ENCODE measurements around the gene MAML3. TPM values are rescaled to one million over a fixed set of nuclear protein-coding genes. Genes with fewer than 3 reads are reported as not detected.

The MAML3 gene
- total RNA-seq, 2 donors from 2014 or later: 29.2 to 32.2 TPM

GRCh38 chr4:139840773-139841172 lies 313.2 kb downstream of the MAML3 start:
- Histone ChIP-seq H3K36me3 (ENCODE audit: control insufficient read depth, insufficient read depth, low read length) (peaks cover 14% of the 10 kb centered on the region), H3K4me3 (ENCODE audit: low read length) (no peak overlapping the region), H3K4me1 (ENCODE audit: control insufficient read depth, insufficient read depth, low read length) (peaks cover 13% of the 10 kb centered on the region), H3K27ac (ENCODE audit: low read depth, low read length) (no peak overlapping the region), H3K27me3 (ENCODE audit: control insufficient read depth, insufficient read depth, low read length, poor library complexity, severe bottlenecking) (no peaks in the 10 kb centered on the region), H3K9me3 (ENCODE audit: control insufficient read depth, low read length) (no peaks in the 10 kb centered on the region), H3K9ac (ENCODE audit: extremely low read depth, low read length, poor library complexity, severe bottlenecking) (no peak overlapping the region)
- H3K4me3 Mint-ChIP-seq: no peak overlapping the region
- H3K9me3 Mint-ChIP-seq: no peaks in the 10 kb centered on the region
- H3K27me3 Mint-ChIP-seq (ENCODE audit: insufficient read depth): no peaks in the 10 kb centered on the region
- DNase-seq: no peak
- WGBS, 2 experiments (ENCODE audit: insufficient coverage in 1 of 2, insufficient read length in 1 of 2): 93 to 100% methylated on average over 2 of the region's 2 CpGs
- H3K36me3 Mint-ChIP-seq (ENCODE audit: low read depth): peaks cover 12% of the 10 kb centered on the region
- no peak overlapping the region for H3K27ac Mint-ChIP-seq
- TF ChIP-seq CTCF (conservative IDR thresholded peaks at IDR 0.05): no peak
- peaks cover 40% of the 10 kb centered on the region for H3K4me1 Mint-ChIP-seq

- H3K27ac Mint-ChIP-seq: no peak overlapping the region
- no peaks in the 10 kb centered on the region for H3K9me3 ChIP-seq (ENCODE audit: control insufficient read depth, low read length)
- no peaks in the 10 kb centered on the region for H3K27me3 Mint-ChIP-seq (ENCODE audit: insufficient read depth)
- peaks cover 13% of the 10 kb centered on the region for H3K4me1 ChIP-seq (ENCODE audit: control insufficient read depth, insufficient read depth, low read length)
- 86 to 93% methylated on average over 1 to 6 of the region's 6 CpGs for whole genome bisulfite sequencing, 2 experiments (ENCODE audit: insufficient coverage in 1 of 2, insufficient read length in 1 of 2)
- H3K9ac ChIP-seq (ENCODE audit: extremely low read depth, low read length, poor library complexity, severe bottlenecking): no peak overlapping the region
- peaks cover 12% of the 10 kb centered on the region for H3K36me3 Mint-ChIP-seq (ENCODE audit: low read depth)
- no peak overlapping the region for H3K4me3 Mint-ChIP-seq
- peaks cover 27% of the 10 kb centered on the region for H3K36me3 ChIP-seq (ENCODE audit: control insufficient read depth, insufficient read depth, low read length)
- TF ChIP-seq CTCF (conservative IDR thresholded peaks at IDR 0.05): no peak
- H3K4me3 ChIP-seq (ENCODE audit: low read length): no peak overlapping the region
- no peaks in the 10 kb centered on the region for H3K27me3 ChIP-seq (ENCODE audit: control insufficient read depth, insufficient read depth, low read length, poor library complexity, severe bottlenecking)
- no peak for DNase-seq
- H3K27ac ChIP-seq (ENCODE audit: low read depth, low read length): no peak overlapping the region
- peaks cover 50% of the 10 kb centered on the region for H3K4me1 Mint-ChIP-seq
- H3K9me3 Mint-ChIP-seq: no peaks in the 10 kb centered on the region
Measured at GRCh38 chr4:139839403-139840031, 314.5 kb downstream of the MAML3 start.

- H3K4me3 Mint-ChIP-seq: no peak overlapping the region
- H3K36me3 ChIP-seq (ENCODE audit: control insufficient read depth, insufficient read depth, low read length): peaks cover 28% of the 10 kb centered on the region
- TF ChIP-seq CTCF (conservative IDR thresholded peaks at IDR 0.05): no peak
- peaks cover 56% of the 10 kb centered on the region for H3K4me1 Mint-ChIP-seq
- H3K9ac ChIP-seq (ENCODE audit: extremely low read depth, low read length, poor library complexity, severe bottlenecking): no peak overlapping the region
- no peaks in the 10 kb centered on the region for H3K9me3 Mint-ChIP-seq
- H3K27ac Mint-ChIP-seq: no peak overlapping the region
- WGBS, 2 experiments (ENCODE audit: insufficient coverage in 1 of 2, insufficient read length in 1 of 2): 96 to 100% methylated on average over 1 to 3 of the region's 3 CpGs
- DNase-seq: no peak
- peaks cover 12% of the 10 kb centered on the region for H3K36me3 Mint-ChIP-seq (ENCODE audit: low read depth)
- no peak overlapping the region for H3K27ac ChIP-seq (ENCODE audit: low read depth, low read length)
- no peak overlapping the region for H3K4me3 ChIP-seq (ENCODE audit: low read length)
- H3K27me3 ChIP-seq (ENCODE audit: control insufficient read depth, insufficient read depth, low read length, poor library complexity, severe bottlenecking): no peaks in the 10 kb centered on the region
- H3K27me3 Mint-ChIP-seq (ENCODE audit: insufficient read depth): no peaks in the 10 kb centered on the region
- no peaks in the 10 kb centered on the region for H3K9me3 ChIP-seq (ENCODE audit: control insufficient read depth, low read length)
- H3K4me1 ChIP-seq (ENCODE audit: control insufficient read depth, insufficient read depth, low read length): peaks cover 13% of the 10 kb centered on the region
Measured at GRCh38 chr4:139838811-139839210, 315.2 kb downstream of the MAML3 start.
